Measurements from ENCODE around the gene SKI.

SKI gene

GRCh38 chr1:2209400-2210083 is 18.6 kb upstream of the SKI start:
- DNase-seq (ENCODE audit: low read depth), result no peak

DNA sequence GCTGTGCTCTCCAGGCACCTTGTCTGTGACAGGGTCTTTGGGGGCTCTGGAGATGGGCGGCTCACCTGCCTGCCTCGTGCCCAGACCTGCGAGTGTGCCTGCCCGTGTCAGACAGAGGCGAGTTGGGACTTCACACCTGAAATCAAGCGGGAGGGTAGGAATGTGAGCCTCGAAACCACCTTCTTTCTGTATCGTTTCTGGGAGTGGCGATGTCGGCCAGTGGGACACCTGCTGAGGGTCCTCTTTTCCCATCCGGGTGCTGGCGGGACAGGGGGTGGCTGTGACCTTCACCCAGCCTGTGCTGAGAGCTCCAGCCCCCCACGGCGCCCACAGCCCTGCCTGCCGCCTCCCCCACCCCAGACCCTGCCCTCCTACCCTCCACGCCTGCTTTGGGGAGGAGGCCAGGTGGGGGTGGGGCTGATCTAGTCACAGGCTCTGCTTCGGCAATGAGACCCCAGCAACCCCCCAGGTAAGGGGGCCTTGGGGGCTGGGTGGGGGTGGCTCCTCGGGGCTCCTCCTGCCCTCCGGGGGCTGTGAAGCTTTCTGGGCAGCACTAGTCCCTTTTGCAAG is 17.9 kb upstream of the SKI start:
- DNase-seq (ENCODE audit: low read depth), result no peak

GRCh38 chr1:2210786-2211185 is 17.3 kb upstream of the SKI start:
- DNase-seq (ENCODE audit: low read depth), result no peak

- DNase-seq (ENCODE audit: low read depth), result no peak
Observed at GRCh38 chr1:2212274-2212531, 15.9 kb upstream of the SKI start.

DNA sequence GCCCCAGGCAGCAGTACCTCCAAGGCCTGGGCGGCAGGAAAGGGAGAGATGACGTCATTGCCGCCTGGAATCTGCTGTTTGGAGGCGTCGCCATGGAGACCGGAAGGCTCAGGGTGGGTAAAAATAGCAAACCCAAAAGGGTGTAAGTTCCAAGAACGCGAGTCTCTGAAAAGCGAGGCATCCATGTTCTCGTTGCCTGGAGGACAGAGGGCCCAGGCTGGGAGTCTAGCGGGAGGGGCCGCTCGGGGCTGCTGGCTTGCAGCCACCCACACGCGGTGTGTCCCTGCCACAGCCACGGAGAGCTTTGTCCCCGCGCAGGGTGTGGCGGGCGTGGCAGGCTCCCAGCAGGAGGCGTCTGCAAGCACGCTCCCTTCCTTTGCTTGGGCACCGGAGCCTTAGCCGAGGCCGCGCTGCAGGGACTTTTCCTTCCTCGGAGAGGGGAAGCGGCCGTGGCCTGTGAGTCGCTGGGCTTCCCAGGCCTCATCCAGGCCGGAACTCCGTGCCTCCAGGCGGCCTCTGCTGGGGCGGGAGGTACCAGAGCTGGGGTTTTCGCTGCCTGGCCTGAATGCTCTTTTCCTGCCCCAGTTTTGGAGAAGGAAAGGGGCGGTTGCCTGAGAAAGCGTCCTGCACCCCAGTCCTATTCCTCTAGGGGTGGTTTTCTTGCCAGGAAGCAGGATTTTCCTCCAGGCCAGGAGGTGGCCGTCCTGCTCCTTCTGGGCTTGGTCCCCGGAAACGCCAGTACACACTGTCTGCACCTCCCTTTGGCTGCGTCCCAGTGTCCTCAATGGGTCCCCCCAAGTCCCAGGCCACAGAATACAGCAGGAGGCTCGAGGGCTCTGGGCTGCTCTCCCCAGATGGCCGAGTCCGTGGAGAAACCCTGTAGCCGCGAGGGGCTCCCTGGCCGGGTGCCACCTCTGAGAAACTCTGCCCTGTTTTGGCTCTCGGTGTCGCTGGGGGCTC is 15.3 kb upstream of the SKI start:
- DNase-seq (ENCODE audit: low read depth), result no peak

GRCh38 chr1:2213576-2214505 is 14.3 kb upstream of the SKI start:
- DNase-seq (ENCODE audit: low read depth), result no peak

- DNase-seq (ENCODE audit: low read depth), result no peak
Observed at GRCh38 chr1:2214541-2215241, 13.4 kb upstream of the SKI start.

GRCh38 chr1:2215329-2215728 is 12.8 kb upstream of the SKI start:
- no peak for DNase-seq (ENCODE audit: low read depth)

DNA sequence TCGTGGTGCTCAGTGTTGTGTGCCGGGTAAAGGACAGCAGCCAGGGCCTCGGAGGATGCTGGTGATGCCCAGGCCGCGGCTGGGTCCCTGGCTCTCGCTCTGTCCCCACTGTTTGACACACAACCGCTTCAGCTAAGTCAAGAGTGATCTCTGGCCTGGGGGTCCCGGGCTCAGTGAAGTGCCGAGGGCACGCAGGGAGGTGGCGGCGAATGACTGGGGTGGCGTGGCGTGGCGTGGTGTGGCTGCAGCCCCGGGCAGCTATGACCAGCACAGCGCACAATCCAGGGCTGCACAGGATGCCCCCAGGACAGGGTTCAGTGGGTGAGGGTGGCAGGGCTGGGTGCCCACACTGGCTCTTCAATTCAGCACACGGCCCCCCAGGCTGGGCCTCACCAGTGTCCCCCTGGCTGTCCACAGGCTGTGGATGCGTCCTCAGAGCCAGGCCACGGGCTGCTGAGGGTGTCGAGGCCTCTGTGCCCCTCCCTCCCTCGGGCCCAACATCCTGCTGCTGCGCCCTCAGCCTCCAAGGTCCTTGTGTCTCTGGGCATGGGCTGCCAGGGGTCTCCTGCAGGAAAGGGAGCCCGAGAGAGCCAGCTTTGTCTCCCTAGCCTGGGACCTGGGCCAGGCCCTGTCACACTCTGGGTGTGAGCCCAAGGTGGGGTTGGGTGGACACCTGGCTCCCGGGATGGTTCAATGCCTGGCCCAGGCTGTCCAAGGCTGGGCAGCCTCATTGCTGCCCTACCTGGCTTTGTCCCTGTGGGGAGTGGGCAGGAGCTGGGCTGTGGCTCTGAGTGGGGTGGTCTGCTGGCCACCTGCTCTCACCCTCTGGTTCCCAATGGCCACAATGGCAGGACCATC is 12.0 kb upstream of the SKI start:
- DNase-seq (ENCODE audit: low read depth), result no peak

GRCh38 chr1:2216767-2217058 is 11.4 kb upstream of the SKI start:
- no peak for DNase-seq (ENCODE audit: low read depth)

DNA sequence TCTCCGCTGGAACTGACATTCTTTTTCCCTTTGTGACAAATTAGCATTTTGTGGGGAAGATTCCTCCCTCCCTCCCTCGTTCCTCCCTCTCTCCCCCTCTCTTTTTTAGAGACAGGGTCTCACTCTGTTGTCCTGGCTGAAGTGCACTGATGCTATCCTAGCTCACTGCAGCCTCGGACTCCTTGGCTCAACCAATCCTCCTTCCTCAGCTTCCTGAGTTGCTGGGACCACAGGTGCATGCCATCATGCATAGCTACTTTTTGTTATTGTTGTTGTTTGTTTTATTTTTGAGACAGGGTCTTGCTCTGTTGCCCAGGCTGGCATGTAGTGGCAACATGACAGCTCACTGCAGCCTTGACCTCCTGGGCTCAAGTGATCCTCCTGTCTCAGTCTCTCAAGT is 6.8 kb upstream of the SKI start:
- DNase-seq (ENCODE audit: low read depth), result no peak

DNA sequence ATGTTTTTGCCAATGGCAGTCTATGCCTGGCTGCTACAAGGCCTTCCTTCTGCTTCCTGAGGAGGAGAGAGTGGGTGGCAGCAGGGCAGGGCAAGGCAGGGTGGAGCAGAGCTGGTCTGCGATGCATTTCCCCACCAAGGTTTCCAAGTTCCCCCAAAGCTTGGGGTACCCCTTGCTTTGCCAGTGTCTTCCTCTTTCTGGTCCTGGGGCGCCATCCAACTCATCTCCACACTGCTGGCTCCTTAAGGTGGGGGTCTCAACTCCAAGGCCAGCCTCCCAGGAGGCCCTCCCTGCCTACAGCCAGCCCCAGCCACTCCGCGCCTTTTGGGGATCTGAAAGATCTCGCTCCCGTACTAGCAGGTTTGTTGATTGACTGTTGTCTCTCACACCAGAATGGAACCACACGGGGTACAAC is 3.9 kb upstream of the SKI start:
- DNase-seq (ENCODE audit: low read depth), result no peak

DNA sequence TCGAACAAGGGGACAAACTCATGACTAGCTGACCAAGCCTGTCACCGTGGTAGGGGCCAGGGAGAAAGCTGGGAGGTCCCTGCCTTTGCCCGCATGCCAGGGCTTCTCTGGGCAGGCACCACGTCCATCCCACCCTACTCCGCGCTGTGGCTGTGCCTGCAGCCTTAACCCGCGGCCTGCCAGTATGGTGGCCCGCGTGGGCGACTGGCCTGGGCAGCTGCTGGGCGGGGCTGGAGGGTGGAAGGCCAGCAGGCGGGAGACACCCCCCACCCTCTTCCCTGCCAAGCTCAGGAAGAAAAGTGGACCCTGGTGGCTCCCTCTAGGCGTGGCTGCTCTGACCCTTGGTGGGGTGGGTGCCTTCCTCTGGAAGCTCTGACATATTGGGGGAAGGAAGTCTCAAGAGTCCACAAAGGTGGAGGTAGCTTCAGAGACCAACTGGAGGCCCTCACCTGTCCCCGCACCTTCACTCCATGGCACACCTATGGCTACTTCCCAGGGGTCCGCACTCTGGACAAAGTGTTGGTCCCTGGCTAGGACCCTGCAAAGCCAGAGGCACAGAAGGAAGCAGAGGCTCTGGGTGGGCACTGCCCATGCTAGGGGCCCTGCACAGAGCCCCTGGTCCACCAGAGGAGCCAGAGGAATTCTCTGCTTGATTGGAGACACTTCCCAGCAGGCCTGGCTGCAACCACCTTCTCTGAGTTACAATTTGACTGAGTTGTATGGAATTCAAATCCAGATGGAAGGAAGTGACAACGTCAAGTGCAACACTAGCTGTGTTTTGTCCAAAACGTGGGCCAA is 3.3 kb upstream of the SKI start:
- DNase-seq (ENCODE audit: low read depth), result no peak

DNA sequence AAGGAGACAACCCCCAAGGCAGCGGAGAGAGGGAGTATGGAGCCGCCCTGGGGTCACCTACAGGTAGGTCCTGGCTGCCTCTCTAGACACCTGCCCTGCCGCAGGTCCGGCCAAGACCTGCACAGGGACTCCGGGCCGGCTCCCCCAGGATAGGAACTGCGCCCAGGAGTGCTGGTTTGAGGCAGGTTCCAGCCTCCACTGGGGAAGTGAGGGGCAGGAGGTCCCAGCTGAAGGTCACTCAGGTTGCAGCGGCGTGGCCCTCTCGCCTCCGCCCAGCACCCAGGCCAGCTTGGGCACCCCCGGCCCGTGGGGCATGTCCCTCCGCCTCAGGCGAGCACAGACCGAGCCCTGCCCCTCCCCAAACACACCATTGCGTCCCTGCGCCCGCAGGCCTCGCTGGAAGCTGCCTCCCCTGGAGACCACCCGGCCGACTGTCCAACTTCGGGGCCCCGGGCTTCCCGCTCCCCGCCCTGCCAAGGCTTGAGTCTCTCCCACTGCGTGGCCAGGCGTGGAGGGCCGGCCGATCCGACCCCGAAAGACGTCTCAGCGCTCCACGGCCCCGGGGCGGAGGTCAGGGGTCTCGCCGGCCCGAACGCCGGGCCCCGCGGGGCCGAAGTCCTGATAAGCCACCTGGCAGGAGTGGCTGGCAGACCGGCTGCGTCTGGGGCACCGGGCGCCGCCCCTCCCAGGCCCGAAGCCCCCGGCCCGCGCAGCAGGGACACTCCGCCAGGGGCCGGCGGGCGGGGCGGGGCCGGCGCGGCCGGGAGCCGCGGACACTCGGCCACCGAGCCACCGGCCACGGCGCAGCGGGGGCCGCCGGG is 1.4 kb upstream of the SKI start:
- no peak for DNase-seq (ENCODE audit: low read depth)

- peak; percentile 92 for DNase-seq (ENCODE audit: low read depth)
Observed at GRCh38 chr1:2227346-2228156, 568 bp upstream of the SKI start.

DNA sequence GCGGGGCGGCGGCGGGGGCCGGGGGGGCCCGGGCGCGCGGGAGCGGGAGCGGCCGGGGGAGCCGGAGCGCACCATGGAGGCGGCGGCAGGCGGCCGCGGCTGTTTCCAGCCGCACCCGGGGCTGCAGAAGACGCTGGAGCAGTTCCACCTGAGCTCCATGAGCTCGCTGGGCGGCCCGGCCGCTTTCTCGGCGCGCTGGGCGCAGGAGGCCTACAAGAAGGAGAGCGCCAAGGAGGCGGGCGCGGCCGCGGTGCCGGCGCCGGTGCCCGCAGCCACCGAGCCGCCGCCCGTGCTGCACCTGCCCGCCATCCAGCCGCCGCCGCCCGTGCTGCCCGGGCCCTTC is 546 bp downstream of the SKI start:
- DNase-seq (ENCODE audit: low read depth), result no peak

- peak; percentile 30 for DNase-seq (ENCODE audit: low read depth)
Observed at GRCh38 chr1:2229037-2229864, 1.1 kb downstream of the SKI start.
